HTR-8/SVneo (cell line): Measurements from ENCODE around the gene SRGAP3.

Experiments
- DNase-seq: peaks from one replicate; pipeline ENCODE4 v3.0.0; 2011; ENCODE audit warnings: low spot score, mixed read lengths; ENCODE audit not compliant: insufficient read length
- FAIRE-seq: peaks from 2 replicates; lab custom pipeline; 2011; peaks lifted over from hg19 to GRCh38; lab: Jason Lieb, UNC

The SRGAP3 gene

GRCh38 chr3:8964436-8965370 lies 284.7 kb downstream of the SRGAP3 start:
- DNase-seq (peak; percentile 81), FAIRE-seq (peak; percentile 55)

GRCh38 chr3:8963137-8963853 lies 286.2 kb downstream of the SRGAP3 start, which contains the start of gene RAD18:
TSS of gene RAD18 (minus strand) at chr3:8963472. CDS start at chr3:8963385, 87 bp downstream.
- FAIRE-seq (peak; percentile 68), DNase-seq (peak; percentile 75)

- FAIRE-seq: no peak
Measured at GRCh38 chr3:8962226-8962861, 287.1 kb downstream of the SRGAP3 start.

GRCh38 chr3:8959668-8960067 lies 289.8 kb downstream of the SRGAP3 start:
- FAIRE-seq (no peak), DNase-seq (no peak)

More at GRCh38 chr3:8962226-8962861, 287.1 kb downstream of the SRGAP3 start:
- no peak for DNase-seq

- peak; percentile 37 for DNase-seq
- FAIRE-seq: no peak
Measured at GRCh38 chr3:8954938-8955763, 294.3 kb downstream of the SRGAP3 start.

GRCh38 chr3:8953313-8953712 lies 296.1 kb downstream of the SRGAP3 start:
- DNase-seq (no peak), FAIRE-seq (no peak)

GRCh38 chr3:8952130-8952529 lies 297.3 kb downstream of the SRGAP3 start:
- DNase-seq: no peak
- FAIRE-seq: no peak

- DNase-seq (no peak), FAIRE-seq (no peak)
Measured at GRCh38 chr3:8945890-8946600, 303.4 kb downstream of the SRGAP3 start.

- DNase-seq (no peak), FAIRE-seq (no peak)
Measured at GRCh38 chr3:8942746-8943488, 306.5 kb downstream of the SRGAP3 start.

- FAIRE-seq: no peak
- DNase-seq: no peak
Measured at GRCh38 chr3:8942115-8942514, 307.3 kb downstream of the SRGAP3 start.

- FAIRE-seq (no peak), DNase-seq (peak; percentile 9)
Measured at GRCh38 chr3:8938021-8938420, 311.4 kb downstream of the SRGAP3 start.

- FAIRE-seq (peak; percentile 72), DNase-seq (peak; percentile 56)
Measured at GRCh38 chr3:8937064-8938020, 312.1 kb downstream of the SRGAP3 start.

- no peak for DNase-seq
- no peak for FAIRE-seq
Measured at GRCh38 chr3:8932507-8932906, 316.9 kb downstream of the SRGAP3 start.

GRCh38 chr3:8931342-8931741 lies 318.1 kb downstream of the SRGAP3 start:
- DNase-seq (no peak), FAIRE-seq (peak; percentile 57)
